NT2/D1 (cell line): ENCODE measurements around the gene DUSP15.
A peak's percentile ranks its signal among the peaks of the same experiment; 100 is the strongest.
"Not testable (repeated sequence)": the region's sequence is repeated elsewhere in the genome, so short reads cannot be mapped to it uniquely, and the experiment has no call there.

Experiments
- DNase-seq: peaks from one replicate; pipeline ENCODE4 v3.0.0-alpha.2; 2011; ENCODE audit warnings: low read depth, low spot score
- H3K27me3 ChIP-seq: 2 replicates; pipeline ENCODE4 v1.6.0; 2011; ENCODE audit warnings: mild to moderate bottlenecking; ENCODE audit not compliant: insufficient read length, insufficient read depth
- H3K36me3 ChIP-seq: 2 replicates; pipeline ENCODE4 v1.6.1; 2011; ENCODE audit warnings: mild to moderate bottlenecking, low read length, mixed read lengths; ENCODE audit not compliant: insufficient read depth, insufficient read length
- H3K4me1 ChIP-seq: 2 replicates; pipeline ENCODE4 v1.5.1; 2011; ENCODE audit not compliant: insufficient read depth, insufficient read length
- H3K4me3 ChIP-seq: 2 replicates; pipeline ENCODE4 v1.5.1; 2011; ENCODE audit warnings: low read depth; ENCODE audit not compliant: insufficient read length
- H3K9ac ChIP-seq: 2 replicates; pipeline ENCODE4 v1.6.0; 2011; ENCODE audit warnings: low read depth; ENCODE audit not compliant: insufficient read length
- H3K9me3 ChIP-seq: 2 replicates; pipeline ENCODE4 v1.5.1; 2011; ENCODE audit warnings: mild to moderate bottlenecking, low read length; ENCODE audit not compliant: insufficient read depth
- SUZ12 ChIP-seq: IDR thresholded peaks from 2 replicates; pipeline ENCODE4 v1.6.1; 2011; ENCODE audit not compliant: insufficient read length, insufficient read depth; ENCODE audit errors: extremely low read depth
- YY1 ChIP-seq: IDR thresholded peaks from 2 replicates; pipeline ENCODE4 v1.6.1; 2011; ENCODE audit not compliant: insufficient read length, insufficient read depth
- ZNF274 ChIP-seq: IDR thresholded peaks from 2 replicates; pipeline ENCODE4 v1.6.1; 2011; ENCODE audit warnings: mild to moderate bottlenecking, low read depth, low read length

Gene DUSP15

GRCh38 chr20:31830406-31830981 is 39.8 kb downstream of the DUSP15 start:
- no peak for DNase-seq
- Histone ChIP-seq H3K4me1 (peaks cover 9% of the 10 kb centered on the region), H3K4me3 (no peak overlapping the region), H3K36me3 (peaks cover 5% of the 10 kb centered on the region), H3K9ac (no peak overlapping the region), H3K9me3 (no peaks in the 10 kb centered on the region), H3K27me3 (no peaks in the 10 kb centered on the region)
- TF ChIP-seq SUZ12, result no peak
- TF ChIP-seq ZNF274, result no peak
- no peak for TF ChIP-seq YY1

- peaks cover 5% of the 10 kb centered on the region for H3K36me3 ChIP-seq
- no peak overlapping the region for H3K9ac ChIP-seq
- no peaks in the 10 kb centered on the region for H3K9me3 ChIP-seq
- no peak for DNase-seq
- H3K4me3 ChIP-seq, result no peak overlapping the region
- H3K4me1 ChIP-seq, result peaks cover 9% of the 10 kb centered on the region
- TF ChIP-seq YY1, result no peak
- no peak for TF ChIP-seq SUZ12
- no peak for TF ChIP-seq ZNF274
- no peaks in the 10 kb centered on the region for H3K27me3 ChIP-seq
Measured at GRCh38 chr20:31829731-31830130, 40.6 kb downstream of the DUSP15 start.

GRCh38 chr20:31828016-31828415 is 42.3 kb downstream of the DUSP15 start:
- not testable (repeated sequence) for H3K36me3 ChIP-seq, H3K4me3 ChIP-seq, H3K4me1 ChIP-seq, H3K27me3 ChIP-seq, H3K9me3 ChIP-seq, H3K9ac ChIP-seq, DNase-seq

- Histone ChIP-seq H3K27me3 (no peaks in the 10 kb centered on the region), H3K9ac (no peak overlapping the region), H3K4me1 (peaks cover 15% of the 10 kb centered on the region), H3K4me3 (no peak overlapping the region), H3K9me3 (no peaks in the 10 kb centered on the region), H3K36me3 (peaks cover 5% of the 10 kb centered on the region)
- TF ChIP-seq ZNF274 (no peak), SUZ12 (no peak)
- DNase-seq, result no peak
Measured at GRCh38 chr20:31827059-31827458, 43.3 kb downstream of the DUSP15 start.

- H3K4me3 ChIP-seq, result no peak overlapping the region
- no peaks in the 10 kb centered on the region for H3K9me3 ChIP-seq
- H3K4me1 ChIP-seq, result peaks cover 15% of the 10 kb centered on the region
- no peak for TF ChIP-seq SUZ12
- TF ChIP-seq ZNF274, result no peak
- TF ChIP-seq YY1, result no peak
- no peak overlapping the region for H3K9ac ChIP-seq
- H3K27me3 ChIP-seq, result no peaks in the 10 kb centered on the region
- H3K36me3 ChIP-seq, result peaks cover 5% of the 10 kb centered on the region
- no peak for DNase-seq
Measured at GRCh38 chr20:31826074-31826473, 44.3 kb downstream of the DUSP15 start.

- DNase-seq, result no peak
- Histone ChIP-seq H3K4me3 (no peak overlapping the region), H3K36me3 (peaks cover 5% of the 10 kb centered on the region), H3K9ac (no peak overlapping the region), H3K4me1 (peaks cover 15% of the 10 kb centered on the region), H3K27me3 (no peaks in the 10 kb centered on the region), H3K9me3 (no peaks in the 10 kb centered on the region)
- no peak for TF ChIP-seq SUZ12
- no peak for TF ChIP-seq ZNF274
Measured at GRCh38 chr20:31824554-31825313, 45.6 kb downstream of the DUSP15 start.

GRCh38 chr20:31824125-31824485 is 46.2 kb downstream of the DUSP15 start:
- Histone ChIP-seq H3K9me3 (no peaks in the 10 kb centered on the region), H3K9ac (peak overlapping the region; percentile 27), H3K4me1 (peaks cover 15% of the 10 kb centered on the region), H3K4me3 (no peak overlapping the region), H3K27me3 (no peaks in the 10 kb centered on the region), H3K36me3 (peaks cover 5% of the 10 kb centered on the region)
- TF ChIP-seq ZNF274 (no peak), YY1 (no peak), SUZ12 (no peak)
- DNase-seq, result no peak
